SKM-1 (cell line): ENCODE results near the gene PGF.
"Not testable (repeated sequence)": the region's sequence is repeated elsewhere in the genome, so short reads cannot be mapped to it uniquely, and the experiment has no call there.

Experiments
- DNase-seq: peaks from one replicate; lab custom pipeline; 2025; ENCODE audit not compliant: unreplicated experiment; lab: John Stamatoyannopoulos, UW

PGF gene

GRCh38 chr14:74955229-74956026, at the start of gene PGF:
Gene PGF, minus strand, starts transcription at chr14:74955597. Its CDS starts 355 bp downstream, at chr14:74955242.
- no peak for DNase-seq

- DNase-seq, result no peak
Observed at GRCh38 chr14:75003250-75004027, 48.0 kb upstream of the PGF start.

GRCh38 chr14:75002392-75003249, 47.2 kb upstream of the PGF start, which contains the start of gene EIF2B2:
Gene EIF2B2, plus strand, starts transcription at chr14:75002921. Its CDS starts 70 bp downstream, at chr14:75002991.
- DNase-seq, result peak; percentile 68

- DNase-seq, result no peak
Observed at GRCh38 chr14:75001899-75002298, 46.5 kb upstream of the PGF start.

- no peak for DNase-seq
Observed at GRCh38 chr14:75001261-75001660, 45.9 kb upstream of the PGF start.

- DNase-seq, result not testable (repeated sequence)
Observed at GRCh38 chr14:74995781-74996180, 40.4 kb upstream of the PGF start.

- DNase-seq, result not testable (repeated sequence)
Observed at GRCh38 chr14:74994182-74994581, 38.8 kb upstream of the PGF start.

- DNase-seq, result no peak
Observed at GRCh38 chr14:74988993-74989392, 33.6 kb upstream of the PGF start.

GRCh38 chr14:74988131-74988530, 32.7 kb upstream of the PGF start:
- no peak for DNase-seq

GRCh38 chr14:74985806-74986205, 30.4 kb upstream of the PGF start:
- DNase-seq, result no peak

GRCh38 chr14:74985028-74985310, 29.6 kb upstream of the PGF start:
- DNase-seq, result no peak

GRCh38 chr14:74984236-74985027, 29.0 kb upstream of the PGF start:
- no peak for DNase-seq

GRCh38 chr14:74983343-74983742, 27.9 kb upstream of the PGF start:
- no peak for DNase-seq

- DNase-seq, result no peak
Observed at GRCh38 chr14:74982661-74983060, 27.3 kb upstream of the PGF start.

GRCh38 chr14:74981833-74982232, 26.4 kb upstream of the PGF start:
- no peak for DNase-seq

GRCh38 chr14:74981462-74981782, 26.0 kb upstream of the PGF start:
- DNase-seq, result no peak

- no peak for DNase-seq
Observed at GRCh38 chr14:74980731-74981461, 25.5 kb upstream of the PGF start.

- no peak for DNase-seq
Observed at GRCh38 chr14:74980398-74980730, 25.0 kb upstream of the PGF start.

GRCh38 chr14:74979442-74980397, 24.3 kb upstream of the PGF start:
- DNase-seq, result no peak
